Colonic mucosa (tissue), 4 donors: ENCODE data around the gene KLHL24. TPM values are rescaled to one million over a fixed set of nuclear protein-coding genes. Genes with fewer than 3 reads are reported as not detected.
A peak's percentile ranks its signal among the peaks of the same experiment; 100 is the strongest.
"Not testable (repeated sequence)": the region's sequence is repeated elsewhere in the genome, so short reads cannot be mapped to it uniquely, and the experiment has no call there.

Experiments
- DNase-seq: peaks from one replicate; pipeline ENCODE4 v3.0.0-alpha.2; 2020
- H3K27ac ChIP-seq: fragments of 200-600 bp; one replicate; pipeline ENCODE4 v1.8.0; 2021
- H3K27me3 ChIP-seq: fragments of 200-600 bp; one replicate; pipeline ENCODE4 v1.8.0; 2021
- H3K36me3 ChIP-seq: fragments of 200-600 bp; one replicate; pipeline ENCODE4 v1.8.0; 2021
- H3K4me1 ChIP-seq: fragments of 200-600 bp; one replicate; pipeline ENCODE4 v1.8.0; 2021; ENCODE audit warnings: mild to moderate bottlenecking
- H3K4me3 ChIP-seq: fragments of 200-600 bp; one replicate; pipeline ENCODE4 v1.8.0; 2021
- H3K9ac ChIP-seq, 2 donors: one replicate each; pipeline ENCODE4 v1.7.0; 2013; ENCODE audit warnings: control low read depth in 2 of 2, low read depth in 2 of 2, low read length in 2 of 2
- H3K9me3 ChIP-seq: fragments of 200-600 bp; one replicate; pipeline ENCODE4 v1.8.0; 2021
- CTCF ChIP-seq: fragments of 200-600 bp; IDR thresholded peaks from one replicate; pipeline ENCODE4 v1.8.0; 2022; ENCODE audit warnings: antibody characterized with exemption, mild to moderate bottlenecking
- intact Hi-C: fragments of 100-400 bp; cut with DNase I; formaldehyde crosslinking; loops from one replicate; pipeline ENCODE4 v1.14.1; 2022
- total RNA-seq, 2 donors: library from RNA; stranded (reverse); fragmentation: NEBNext Ultra II Directional in 1 of 2; extraction: Animal tissue kit (Norgen Biotek cat#: 25700) in 1 of 2; gene quantifications; one replicate each; pipeline ENCODE4 v1.2.1, GENCODE V29; 2021
- donor health status: healthy.
- donor health status: DM: no; HTN: no; CAD: no.
- donor health status: DM: no; HTN: no; CAD: no.

KLHL24 gene
- total RNA-seq, 2 donors from 2014 or later = 25.1 to 64.2 TPM

GRCh38 chr3:183637106-183637486 is 1.7 kb downstream of the KLHL24 start:
- intact Hi-C loops = no loop called here
- H3K27ac ChIP-seq = peak overlapping the region; percentile 99
- H3K9ac ChIP-seq = peak overlapping the region; percentile 68 to 93
- no peak for TF ChIP-seq CTCF
- no peak for DNase-seq
- H3K36me3 ChIP-seq = no peaks in the 10 kb centered on the region
- no peaks in the 10 kb centered on the region for H3K9me3 ChIP-seq
- no peaks in the 10 kb centered on the region for H3K27me3 ChIP-seq
- peak overlapping the region; percentile 92 for H3K4me3 ChIP-seq
- H3K4me1 ChIP-seq = peaks cover 3% of the 10 kb centered on the region

- DNase-seq = peak; percentile 23
- H3K27me3 ChIP-seq, H3K4me3 ChIP-seq, H3K9ac ChIP-seq, H3K4me1 ChIP-seq, intact Hi-C loops, H3K9me3 ChIP-seq, H3K36me3 ChIP-seq: not testable (repeated sequence)
- peak overlapping the region; percentile 99 for H3K27ac ChIP-seq
Measured at GRCh38 chr3:183637633-183638032, 2.2 kb downstream of the KLHL24 start.

GRCh38 chr3:183638101-183638852 is 2.9 kb downstream of the KLHL24 start:
- Histone ChIP-seq H3K9ac (no peak overlapping the region), H3K4me1 (peaks cover 3% of the 10 kb centered on the region), H3K27me3 (no peaks in the 10 kb centered on the region), H3K4me3 (no peak overlapping the region), H3K36me3 (no peaks in the 10 kb centered on the region), H3K27ac (no peak overlapping the region), H3K9me3 (no peaks in the 10 kb centered on the region)
- no peak for DNase-seq
- no peak for TF ChIP-seq CTCF
- intact Hi-C loops = no loop called here

GRCh38 chr3:183640635-183641034 is 5.2 kb downstream of the KLHL24 start:
- intact Hi-C loops = loop anchor here (10.0 kb wide), 1 partner anchor 54 kb away; the partner anchor contains the start of gene YEATS2
- not testable (repeated sequence) for H3K9ac ChIP-seq

GRCh38 chr3:183641882-183642281 is 6.5 kb downstream of the KLHL24 start:
- H3K4me1 ChIP-seq = peaks cover 3% of the 10 kb centered on the region
- TF ChIP-seq CTCF = no peak
- intact Hi-C loops = loop anchor here (10.0 kb wide), 1 partner anchor 53 kb away; the partner anchor contains the start of gene YEATS2
- no peaks in the 10 kb centered on the region for H3K27me3 ChIP-seq
- H3K27ac ChIP-seq = no peak overlapping the region
- no peaks in the 10 kb centered on the region for H3K9me3 ChIP-seq
- H3K36me3 ChIP-seq = no peaks in the 10 kb centered on the region
- no peak overlapping the region for H3K9ac ChIP-seq
- no peak overlapping the region for H3K4me3 ChIP-seq
- DNase-seq = no peak

More at GRCh38 chr3:183640635-183641034, 5.2 kb downstream of the KLHL24 start:
- not testable (repeated sequence) for H3K4me3 ChIP-seq, H3K9me3 ChIP-seq, H3K27me3 ChIP-seq, H3K4me1 ChIP-seq, DNase-seq, H3K36me3 ChIP-seq, H3K27ac ChIP-seq

GRCh38 chr3:183644244-183644643 is 8.8 kb downstream of the KLHL24 start:
- Histone ChIP-seq H3K27ac (no peak overlapping the region), H3K9ac (no peak overlapping the region), H3K4me1 (no peaks in the 10 kb centered on the region), H3K4me3 (no peak overlapping the region), H3K27me3 (no peaks in the 10 kb centered on the region), H3K36me3 (no peaks in the 10 kb centered on the region), H3K9me3 (no peaks in the 10 kb centered on the region)
- intact Hi-C loops = loop anchor here (10.0 kb wide), 1 partner anchor 51 kb away; the partner anchor contains the start of gene YEATS2
- no peak for TF ChIP-seq CTCF
- no peak for DNase-seq
